ENCODE data around the gene INIP.

- TF ChIP-seq CTCF (IDR thresholded peaks at IDR 0.05) (no peak), EZH2 (IDR thresholded peaks at IDR 0.05; ENCODE audit: borderline replicate concordance, insufficient read depth, low read depth, low read length, poor library complexity, severe bottlenecking) (no peak)
These were observed 1.3 kb upstream of the INIP start for GRCh38 chr9:112719241-112719691.

Measured in B cell (primary cell).